Fibroblast of skin of abdomen (primary cell): Measurements from ENCODE around the gene SRRM4. TPM values are rescaled to one million over a fixed set of nuclear protein-coding genes. Genes with fewer than 3 reads are reported as not detected.
"Not testable (repeated sequence)": the region's sequence is repeated elsewhere in the genome, so short reads cannot be mapped to it uniquely, and the experiment has no call there.

ENCODE experiments used
- DNase-seq: peaks from one replicate; pipeline ENCODE4 v3.0.0-alpha.2; 2013
- polyA plus RNA-seq, 2 experiments: library from polyadenylated mRNA; unstranded; fragments of 120-200 nt; gene quantifications; one replicate each; pipeline ENCODE4 v1.2.1, GENCODE V29; 2013; ENCODE audit not compliant: insufficient read length in 2 of 2

Gene SRRM4, protein sequence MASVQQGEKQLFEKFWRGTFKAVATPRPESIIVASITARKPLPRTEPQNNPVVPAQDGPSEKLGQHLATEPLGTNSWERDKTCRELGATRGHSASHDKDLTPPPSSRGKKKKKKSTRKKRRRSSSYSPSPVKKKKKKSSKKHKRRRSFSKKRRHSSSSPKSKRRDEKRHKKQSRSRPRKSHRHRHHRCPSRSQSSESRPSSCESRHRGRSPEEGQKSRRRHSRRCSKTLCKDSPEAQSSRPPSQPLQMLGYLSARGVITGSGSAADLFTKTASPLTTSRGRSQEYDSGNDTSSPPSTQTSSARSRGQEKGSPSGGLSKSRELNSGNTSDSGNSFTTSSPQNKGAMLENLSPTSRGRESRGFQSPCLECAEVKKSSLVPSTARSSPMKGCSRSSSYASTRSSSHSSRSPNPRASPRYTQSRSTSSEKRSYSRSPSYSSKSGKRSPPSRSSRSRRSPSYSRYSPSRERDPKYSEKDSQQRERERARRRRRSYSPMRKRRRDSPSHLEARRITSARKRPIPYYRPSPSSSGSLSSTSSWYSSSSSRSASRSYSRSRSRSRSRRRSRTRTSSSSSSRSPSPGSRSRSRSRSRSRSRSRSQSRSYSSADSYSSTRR
- not detected for polyA plus RNA-seq (2013, experiment 1 of 2; ENCODE audit: insufficient read length)
- polyA plus RNA-seq (2013, experiment 2 of 2; ENCODE audit: insufficient read length): not detected

DNA sequence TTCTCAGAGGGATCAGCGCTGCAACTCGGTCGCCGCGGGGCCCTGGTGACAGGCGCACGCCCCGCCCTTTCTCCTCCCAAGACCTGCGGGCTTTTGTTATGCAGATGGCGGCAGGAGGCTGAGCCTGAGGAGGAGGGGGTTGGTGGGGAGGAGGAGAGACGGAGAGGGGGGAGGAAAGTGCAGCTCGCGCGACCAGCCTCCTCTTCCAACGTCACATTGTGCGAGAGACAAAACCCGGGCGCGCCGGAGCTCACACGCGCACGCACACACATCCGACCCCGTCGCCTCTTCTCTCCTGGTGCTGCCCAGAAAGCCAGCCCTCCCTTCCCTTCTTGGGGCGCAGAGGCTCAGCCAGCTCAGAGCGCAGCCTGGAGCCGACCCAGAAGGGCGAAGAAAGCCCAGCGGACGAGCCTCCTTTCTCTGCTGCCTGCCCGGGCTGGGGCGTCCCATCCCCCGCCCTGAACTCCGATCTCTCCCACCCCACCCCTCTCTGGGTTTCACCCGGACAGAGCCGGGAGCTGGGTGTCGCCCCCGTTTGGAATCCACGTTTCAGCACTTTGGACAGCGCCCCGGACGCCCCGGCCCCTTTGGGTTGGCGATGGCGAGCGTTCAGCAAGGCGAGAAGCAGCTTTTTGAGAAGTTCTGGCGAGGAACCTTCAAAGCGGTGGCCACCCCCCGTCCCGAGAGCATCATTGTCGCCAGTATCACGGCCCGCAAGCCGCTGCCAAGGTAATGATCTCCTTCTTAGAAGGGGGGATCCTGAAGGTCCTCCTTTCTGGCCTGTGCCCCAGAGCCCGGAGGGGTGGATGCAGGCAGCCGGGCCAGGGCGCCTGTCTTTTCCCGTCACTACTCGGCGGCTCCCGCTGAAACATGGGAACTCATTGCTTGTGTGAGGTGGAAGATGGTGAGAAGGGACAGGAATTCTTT is at the start of gene SRRM4:
Gene SRRM4, plus strand, starts transcription at position 257 of the 927 bp plus-strand sequence. Its CDS starts 342 bp downstream, at position 599.
- no peak for DNase-seq

DNA sequence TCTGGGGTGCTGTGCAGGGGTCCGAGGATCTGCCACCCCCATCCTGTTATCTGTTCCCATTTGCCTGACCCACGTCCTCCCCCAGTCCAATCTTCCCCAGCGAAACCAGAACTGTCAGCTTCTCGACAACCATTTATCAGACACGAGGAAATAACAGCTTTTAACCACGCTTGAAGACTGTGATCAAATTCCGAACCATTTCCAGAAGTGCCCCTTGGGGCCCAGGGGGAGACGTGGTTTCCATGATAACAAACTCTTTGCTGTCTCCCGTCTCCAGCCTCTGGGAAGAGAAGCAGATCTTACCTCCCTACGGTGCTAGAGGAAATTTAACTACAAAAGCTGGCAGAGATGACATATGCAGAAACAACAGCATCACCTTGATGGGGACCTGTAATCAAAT is 35.1 kb upstream of the SRRM4 start:
- no peak for DNase-seq

DNA sequence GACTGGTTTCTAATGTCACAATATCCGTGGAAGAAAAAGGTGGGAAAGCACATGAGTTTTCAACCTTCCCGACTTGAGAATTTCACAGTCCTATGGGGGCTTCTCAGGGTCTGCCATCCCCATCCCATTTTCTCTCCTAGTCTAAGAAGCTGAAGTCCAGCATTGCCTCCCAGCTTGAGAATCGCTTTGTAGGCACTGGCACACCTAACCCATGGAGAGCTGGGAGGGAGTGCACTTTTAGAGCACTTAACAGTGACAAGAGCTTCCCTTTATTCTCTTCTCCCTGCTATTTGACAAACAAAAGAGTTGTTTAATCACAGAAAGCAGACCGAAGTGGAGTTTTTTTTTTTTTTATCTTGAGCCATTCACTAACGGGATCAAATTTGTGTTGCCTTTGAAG is 22.8 kb upstream of the SRRM4 start:
- DNase-seq: no peak

DNA sequence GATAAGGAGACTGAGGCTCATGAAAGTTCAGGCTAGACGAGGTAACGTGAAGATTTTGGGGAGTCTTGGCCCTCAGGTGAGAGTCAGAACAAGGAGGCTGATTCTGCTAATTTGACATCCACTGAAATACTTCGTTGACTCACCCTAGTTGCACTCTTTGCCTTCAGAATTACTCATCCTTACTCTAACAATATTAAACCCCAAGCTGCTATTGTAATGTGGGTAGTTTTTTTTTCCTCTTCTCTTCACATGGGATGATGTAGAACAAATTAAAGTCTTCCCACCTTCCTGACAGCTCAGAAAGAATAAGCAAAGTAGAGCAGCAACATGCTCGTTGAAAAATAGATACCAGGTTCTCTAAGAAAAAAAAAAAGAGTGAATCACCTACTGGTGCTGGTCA is 22.0 kb upstream of the SRRM4 start:
- no peak for DNase-seq

DNA sequence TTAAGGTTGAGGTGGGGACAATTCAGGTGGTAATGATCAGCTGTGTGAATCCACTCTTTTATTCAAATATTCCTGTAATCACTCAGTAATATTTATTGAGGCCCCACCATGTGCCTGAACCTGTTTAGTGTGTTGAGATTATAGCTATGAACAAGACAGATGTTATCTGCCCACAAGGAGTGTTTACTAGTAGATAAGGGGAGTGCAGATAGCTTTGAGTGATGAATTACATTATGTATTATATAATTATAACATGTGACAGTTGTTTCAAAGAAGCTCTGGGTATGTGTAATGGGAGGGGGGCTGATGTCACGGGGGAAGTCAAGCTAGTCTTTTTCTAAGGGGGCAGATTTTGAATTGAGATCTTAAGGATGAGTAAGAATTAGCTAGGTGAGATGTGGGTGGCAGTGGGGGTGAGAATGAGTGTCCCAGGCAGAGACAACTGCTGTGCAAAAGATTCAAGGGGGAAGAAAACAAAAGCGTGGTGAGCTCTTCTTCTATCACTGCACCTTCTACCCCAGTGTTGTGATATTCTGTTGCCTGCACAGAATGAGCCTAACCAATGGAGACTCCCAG is 21.3 kb upstream of the SRRM4 start:
- DNase-seq: no peak

DNA sequence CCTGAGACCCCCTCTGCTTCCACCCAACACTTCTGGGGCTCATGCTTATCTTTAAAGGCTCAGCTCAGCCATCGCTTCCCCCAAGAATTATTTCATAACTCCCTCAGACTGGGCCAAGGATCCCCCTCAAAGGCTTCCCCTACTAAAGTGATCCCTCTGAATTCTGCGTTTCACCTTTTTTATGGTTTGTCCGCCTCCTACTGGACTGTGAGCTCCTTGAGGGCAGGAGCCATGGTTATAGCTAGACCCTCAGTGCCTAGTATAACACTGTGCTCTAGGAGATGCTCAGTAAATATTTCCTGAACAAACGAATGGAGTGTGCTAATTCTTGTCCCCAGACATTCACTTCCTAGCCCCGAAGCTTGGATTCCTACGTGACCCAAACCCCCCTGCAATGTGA is 20.5 kb upstream of the SRRM4 start:
- no peak for DNase-seq

DNA sequence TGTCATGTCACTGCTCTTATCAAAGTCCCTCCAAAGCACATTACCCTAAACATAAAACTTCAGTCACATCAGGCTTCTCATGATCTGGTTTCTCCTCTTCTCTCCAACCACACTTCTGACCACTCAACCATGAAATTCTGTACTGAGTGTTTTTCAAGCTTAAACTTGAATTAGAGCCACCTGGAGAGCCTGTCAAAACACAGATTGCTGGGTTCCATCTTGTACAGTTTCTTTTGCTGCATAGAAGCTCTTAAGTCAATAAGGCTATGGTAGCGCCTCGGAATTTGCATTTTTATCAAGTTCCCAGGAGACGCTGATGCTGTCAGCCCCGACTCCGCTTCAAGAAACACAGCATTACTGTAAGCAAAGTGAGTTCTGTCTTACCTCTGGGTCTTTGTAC is 16.4 kb upstream of the SRRM4 start:
- DNase-seq: no peak

DNA sequence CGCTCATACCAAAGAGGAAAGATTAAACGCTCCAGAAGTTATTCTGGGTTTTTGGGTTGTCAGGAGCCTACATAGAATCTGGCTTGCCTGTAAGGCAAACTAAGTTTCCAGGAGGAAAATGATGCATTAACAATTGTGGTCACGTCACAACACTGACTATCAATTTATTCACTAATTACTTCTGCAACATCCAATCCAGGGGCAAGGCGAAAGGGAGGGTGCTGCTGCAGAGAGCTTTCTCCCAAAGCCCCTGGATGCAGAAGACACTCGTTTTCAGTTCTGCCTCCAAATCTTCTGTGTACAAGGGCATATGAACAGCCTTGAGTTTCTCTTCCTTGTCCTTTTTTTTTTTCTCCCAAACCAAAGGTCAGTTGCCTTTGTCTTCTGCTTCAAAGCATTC is 10.5 kb upstream of the SRRM4 start:
- no peak for DNase-seq

DNA sequence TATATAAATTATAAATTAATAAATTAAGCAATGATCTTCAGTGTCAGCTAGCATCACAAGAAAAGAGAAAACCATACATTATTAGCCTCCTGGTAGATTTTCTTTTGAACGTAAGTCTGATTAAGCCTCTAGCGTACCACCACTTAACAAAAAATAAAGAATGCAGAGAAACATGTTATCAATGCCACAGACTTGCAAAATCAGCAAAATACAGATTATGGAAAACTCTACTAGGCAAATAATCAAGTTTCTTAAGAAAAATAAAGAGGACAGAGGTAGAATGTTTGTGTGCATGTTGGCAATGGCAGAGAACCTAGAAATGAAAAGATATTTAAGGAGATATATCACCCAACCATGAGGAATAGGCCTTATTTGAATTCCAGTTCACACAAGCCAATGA is 8.4 kb upstream of the SRRM4 start:
- no peak for DNase-seq

DNA sequence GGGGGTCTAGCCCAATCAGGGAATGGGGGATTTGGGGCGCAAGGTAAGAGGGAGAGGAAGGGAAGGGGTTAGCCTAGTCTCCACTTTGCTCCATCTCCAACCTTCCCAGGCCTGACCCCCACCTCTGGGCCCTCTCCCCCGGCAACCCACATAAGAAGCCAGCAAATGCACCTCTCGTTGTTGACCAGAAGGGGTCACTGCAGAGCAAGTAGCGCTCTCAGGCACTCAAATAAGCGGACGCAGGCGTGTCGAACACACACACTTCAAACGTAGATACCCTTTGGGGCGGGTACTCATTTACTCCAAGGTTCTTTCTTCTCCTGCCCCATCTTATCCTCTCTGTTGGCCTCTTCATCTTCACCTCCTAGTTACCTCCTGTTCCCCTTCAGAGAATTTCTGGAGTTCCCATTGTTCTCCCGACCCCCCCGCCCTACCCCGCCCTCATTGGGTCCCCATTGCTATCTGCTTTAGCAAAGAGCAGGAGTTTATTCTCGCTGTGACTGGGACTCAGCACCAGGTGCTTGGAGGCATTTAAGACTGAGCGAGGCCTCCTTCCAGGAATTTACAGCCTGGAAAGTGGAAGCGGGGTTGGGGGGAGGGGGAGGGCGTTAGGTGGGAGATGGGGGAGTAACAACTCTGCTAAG is 1.5 kb upstream of the SRRM4 start:
- DNase-seq: peak; percentile 4

DNA sequence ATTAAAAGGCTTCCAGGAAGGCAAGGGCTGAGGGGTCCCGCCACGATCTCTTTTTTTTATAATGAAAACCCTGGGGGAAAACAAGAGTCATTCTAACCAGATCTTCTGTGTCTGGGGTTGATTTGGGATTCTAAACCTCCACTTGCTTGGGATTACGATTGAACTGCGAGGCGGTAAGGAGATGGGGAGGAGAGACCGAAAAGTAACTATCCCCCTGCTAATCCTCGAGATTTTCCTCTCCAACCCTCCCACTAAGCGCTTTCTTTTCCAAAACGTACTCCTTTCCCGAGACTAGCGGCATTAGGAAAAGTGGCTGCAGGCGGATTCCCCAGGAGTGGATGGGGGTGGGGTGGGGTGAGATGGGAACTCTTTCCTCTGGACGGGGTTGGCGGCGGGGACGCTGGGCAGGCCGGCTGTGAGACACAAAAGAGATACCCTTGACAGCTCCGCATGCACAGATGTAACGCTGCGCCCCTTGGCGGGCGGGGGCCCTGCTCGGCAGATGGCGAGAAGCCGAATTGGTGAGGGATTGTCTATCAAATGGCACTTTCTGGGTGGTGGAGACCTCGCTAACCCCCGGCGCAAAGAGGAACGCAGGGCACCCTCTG is 830 bp upstream of the SRRM4 start:
- DNase-seq: no peak

DNA sequence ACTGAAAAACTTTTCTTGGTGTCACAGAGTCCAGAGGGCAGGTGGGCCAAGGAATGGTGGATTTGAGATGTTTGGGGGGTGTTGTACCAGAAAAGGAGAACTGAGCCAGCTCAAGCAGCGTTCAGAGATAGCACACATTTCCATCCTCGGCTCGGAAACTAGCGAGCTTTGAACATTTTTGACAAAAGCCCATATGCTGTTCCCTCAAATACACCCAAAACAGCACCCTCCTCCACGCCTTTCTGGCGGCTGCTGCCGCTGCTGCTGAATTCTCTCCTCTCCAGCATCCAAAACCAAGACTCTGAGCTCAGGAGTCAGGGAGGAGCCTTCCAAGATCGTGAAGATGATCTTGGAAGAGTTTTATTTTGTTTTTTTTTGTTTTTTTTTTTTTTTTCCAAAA is 961 bp downstream of the SRRM4 start:
- DNase-seq: no peak

DNA sequence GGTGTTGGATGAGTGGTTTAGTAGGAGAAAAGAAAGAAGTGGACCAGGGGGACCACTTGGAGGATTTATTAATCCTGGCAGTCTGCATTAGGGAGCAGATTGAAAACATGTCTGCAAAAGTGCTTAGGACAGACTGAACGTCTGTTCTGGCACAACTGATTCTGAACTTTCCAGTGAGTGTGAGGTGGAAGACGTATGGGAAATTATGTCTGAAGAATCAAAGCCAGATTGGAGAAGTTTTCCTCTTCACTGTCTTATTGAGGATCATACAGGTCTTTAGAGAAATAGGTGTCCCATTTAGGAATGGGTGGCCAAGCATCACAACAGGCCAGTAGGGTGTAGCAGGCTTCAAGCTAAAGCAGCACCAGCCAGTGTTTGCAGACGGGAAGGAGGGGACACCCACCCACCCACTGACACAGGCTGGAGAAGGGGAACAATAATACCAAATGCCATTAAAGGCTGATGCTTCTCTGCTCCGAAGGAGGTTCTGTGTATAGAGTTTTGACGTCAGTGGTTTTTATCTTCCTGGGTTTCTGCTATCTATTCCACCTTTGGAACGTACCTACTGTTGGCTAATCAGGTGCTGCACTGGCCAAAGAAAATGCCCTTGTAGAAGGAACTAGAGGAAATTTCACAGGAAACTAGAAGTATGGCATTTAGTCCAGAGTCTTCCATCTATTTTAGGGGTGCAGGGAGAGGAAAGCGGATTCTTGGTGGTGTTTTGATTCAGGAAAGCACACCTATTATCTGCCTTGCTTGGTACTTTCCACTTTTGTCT is 1.8 kb downstream of the SRRM4 start:
- no peak for DNase-seq

DNA sequence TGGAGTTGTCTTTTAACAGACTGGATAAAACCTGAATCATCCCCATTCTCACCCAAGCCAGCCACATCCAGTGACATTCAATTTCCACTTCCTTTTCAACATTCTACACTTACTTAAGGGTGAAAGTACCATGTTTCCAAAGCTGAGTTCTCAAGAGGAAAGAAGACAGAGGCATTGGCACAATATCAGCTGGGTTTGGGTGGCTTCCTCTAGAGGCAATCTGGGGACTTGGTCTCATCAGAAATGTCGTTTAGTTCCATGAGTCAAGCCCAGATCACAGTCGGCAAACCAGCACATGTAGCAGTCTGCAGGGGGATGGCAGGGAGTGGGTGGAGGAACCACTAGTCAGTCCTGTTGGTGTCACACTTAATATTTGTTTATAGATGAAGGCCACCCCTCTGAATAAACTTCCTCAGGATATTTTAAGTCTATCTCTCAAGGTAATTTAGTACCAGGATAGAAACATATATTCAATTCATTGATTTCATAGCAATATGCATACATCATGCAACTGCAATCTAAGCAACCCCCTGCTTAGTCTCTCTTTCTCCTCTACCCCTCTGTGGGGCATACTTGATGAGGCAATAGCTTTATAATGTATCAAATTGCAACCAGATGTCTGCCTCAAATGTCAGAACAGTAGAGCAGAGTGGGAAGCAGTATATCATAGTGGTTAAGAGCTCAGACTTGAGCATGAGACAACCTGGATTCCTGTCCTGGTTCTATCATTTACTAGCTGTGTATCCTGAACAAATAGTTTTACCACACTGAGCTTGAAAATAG is 3.0 kb downstream of the SRRM4 start:
- no peak for DNase-seq

DNA sequence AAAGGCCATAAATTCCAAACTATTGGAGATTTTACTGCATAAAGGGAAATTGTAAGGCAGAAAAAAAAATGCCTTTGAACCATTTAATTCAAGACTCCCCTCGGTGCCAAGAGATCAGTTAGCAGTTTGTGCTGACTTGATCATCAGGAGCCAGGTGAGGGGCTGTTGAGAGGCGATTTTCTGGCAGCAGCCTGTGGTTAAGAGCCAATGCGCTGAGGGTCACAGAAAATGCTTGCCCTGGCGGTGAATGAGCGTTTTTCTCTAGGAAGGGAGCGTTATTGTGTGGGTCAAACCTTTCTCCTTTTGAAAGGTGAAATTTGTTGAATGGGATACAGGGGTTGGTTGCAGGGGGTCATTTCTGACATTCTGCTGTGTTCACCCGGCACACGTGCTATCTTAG is 4.7 kb downstream of the SRRM4 start:
- no peak for DNase-seq

DNA sequence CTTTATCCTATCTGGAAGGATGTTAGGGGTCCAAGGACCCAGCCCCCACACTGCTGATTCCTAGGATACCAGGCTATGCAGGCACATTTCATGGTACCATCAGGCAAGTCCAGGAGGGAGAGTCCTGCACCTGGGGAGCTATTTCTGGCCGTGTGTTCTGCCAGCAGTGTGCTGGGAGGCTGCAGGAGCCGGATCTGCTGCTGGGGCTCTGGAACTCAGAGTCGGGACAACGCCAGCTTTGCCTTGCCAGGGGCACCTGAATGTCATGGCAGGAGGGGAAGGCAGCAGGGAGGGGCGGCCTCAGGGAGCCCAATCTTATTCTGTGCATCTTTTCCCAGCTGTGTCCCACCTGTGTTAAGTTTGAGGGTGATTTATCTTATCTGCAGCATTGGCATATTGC is 17.8 kb downstream of the SRRM4 start:
- no peak for DNase-seq

DNA sequence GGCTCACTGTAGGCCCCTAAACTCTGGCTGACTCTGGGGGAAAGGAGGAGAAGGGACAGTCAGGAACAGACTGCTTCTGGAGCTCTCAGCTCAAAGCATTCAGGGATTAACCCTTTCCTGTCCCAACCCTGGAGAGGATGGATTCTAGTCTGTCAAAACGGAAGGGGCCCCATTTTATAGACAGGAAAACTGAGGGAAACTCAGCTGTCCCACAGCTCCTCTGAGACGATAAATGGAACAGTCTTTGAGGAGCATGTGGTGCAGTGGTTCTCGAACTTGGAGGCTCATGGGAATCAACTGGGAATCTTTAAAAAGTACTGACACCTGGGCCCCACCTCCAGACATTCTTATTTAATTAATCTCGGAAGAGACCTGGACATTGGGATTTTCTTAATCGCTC is 23.7 kb downstream of the SRRM4 start:
- no peak for DNase-seq

DNA sequence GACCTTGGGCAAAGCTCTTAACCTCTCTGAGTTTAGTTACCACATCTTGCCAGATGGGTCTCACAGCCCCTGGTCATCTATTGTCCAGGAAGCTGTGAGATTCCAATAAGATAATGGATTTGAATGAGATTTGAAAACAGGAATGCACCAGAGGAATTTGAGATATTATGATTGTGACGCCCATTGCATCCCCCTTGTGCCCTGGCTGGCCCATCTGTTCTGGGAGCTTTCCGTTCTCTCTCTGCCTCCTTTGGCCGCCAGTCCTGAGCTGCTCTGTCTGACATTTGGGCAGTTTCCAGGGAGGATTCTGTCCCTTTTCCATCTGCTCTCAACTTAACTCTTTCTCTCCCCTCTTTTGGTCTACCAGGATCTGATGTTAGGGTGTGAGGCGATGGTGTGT is 24.6 kb downstream of the SRRM4 start:
- no peak for DNase-seq

DNA sequence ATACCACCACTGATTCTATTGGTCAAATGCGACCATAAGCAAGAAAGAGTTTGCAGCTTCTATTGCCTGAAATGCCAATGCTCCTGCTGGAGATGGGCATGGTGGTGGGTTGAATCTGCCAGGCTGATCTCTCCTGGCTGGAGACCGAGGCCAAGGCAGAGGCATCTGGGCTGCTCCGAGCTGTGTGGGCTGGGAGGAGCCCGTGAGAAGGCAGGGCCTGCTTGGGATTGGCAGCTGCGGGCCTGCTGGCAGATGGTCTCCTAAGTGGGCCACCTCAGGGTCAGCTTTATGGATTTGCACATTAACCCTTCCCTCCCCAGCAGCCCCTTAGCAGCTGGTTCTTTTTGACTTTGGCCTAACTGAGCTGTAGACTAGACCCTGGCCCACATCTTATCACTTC is 25.4 kb downstream of the SRRM4 start:
- no peak for DNase-seq

DNA sequence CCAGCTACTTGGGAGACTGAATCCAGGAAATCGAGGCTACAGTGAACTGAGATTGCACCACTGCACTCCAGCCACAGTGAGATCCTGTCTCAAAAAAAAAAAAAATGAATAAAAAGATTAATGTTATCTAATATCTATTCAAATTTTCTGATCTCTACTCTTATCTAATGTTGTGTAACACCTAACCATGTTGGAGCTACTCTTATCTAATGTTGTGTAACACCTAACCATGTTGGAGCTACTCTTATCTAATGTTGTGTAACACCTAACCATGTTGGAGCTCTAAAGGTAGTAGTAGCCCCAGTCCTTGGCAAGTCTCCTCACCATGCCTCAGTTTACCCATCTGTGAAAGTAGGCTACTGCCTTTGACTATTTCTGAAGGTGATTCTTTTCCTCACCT is 26.9 kb downstream of the SRRM4 start:
- DNase-seq: not testable (repeated sequence)
